HEK293 (cell line): Measurements from ENCODE around the gene PRAMEF27.
"Not testable (repeated sequence)": the region's sequence is repeated elsewhere in the genome, so short reads cannot be mapped to it uniquely, and the experiment has no call there.

Source experiments
- CTCF ChIP-seq: fragments of 450-650 bp; formaldehyde crosslinking; IDR thresholded peaks from 2 replicates; pipeline ENCODE4 v1.5.1; 2016; ENCODE audit warnings: missing biosample characterization, missing genetic modification characterization
- GLI2 ChIP-seq: fragments of 450-650 bp; formaldehyde crosslinking; IDR thresholded peaks from 2 replicates; pipeline ENCODE4; 2017; ENCODE audit warnings: missing biosample characterization, missing genetic modification characterization, low read depth, borderline replicate concordance
- MEIS1 ChIP-seq: sonication (generic); formaldehyde crosslinking; IDR thresholded peaks from 2 replicates; pipeline ENCODE4 v1.8.1; 2022; ENCODE audit warnings: missing genetic modification reagents, mild to moderate bottlenecking, borderline replicate concordance
- YY1 ChIP-seq: fragments of 450-650 bp; formaldehyde crosslinking; IDR thresholded peaks from 2 replicates; pipeline ENCODE4 v1.5.1; 2018; ENCODE audit warnings: missing biosample characterization, missing genetic modification characterization
- ZBTB21 ChIP-seq: fragments of 450-650 bp; formaldehyde crosslinking; IDR thresholded peaks from 2 replicates; pipeline ENCODE4 v1.5.1; 2017; ENCODE audit warnings: missing biosample characterization, missing genetic modification characterization
- ZBTB7A ChIP-seq: fragments of 450-650 bp; formaldehyde crosslinking; IDR thresholded peaks from 2 replicates; pipeline ENCODE4 v1.5.1; 2016; ENCODE audit warnings: low read depth, missing biosample characterization, missing genetic modification characterization
- ZBTB8A ChIP-seq: fragments of 450-650 bp; formaldehyde crosslinking; IDR thresholded peaks from 2 replicates; pipeline ENCODE4 v1.5.1; 2016; ENCODE audit warnings: missing biosample characterization, missing genetic modification characterization
- ZFP37 ChIP-seq: fragments of 450-650 bp; formaldehyde crosslinking; IDR thresholded peaks from 2 replicates; pipeline ENCODE4 v1.5.1; 2016; ENCODE audit warnings: missing biosample characterization, missing genetic modification characterization
- ZNF138 ChIP-seq: fragments of 450-650 bp; formaldehyde crosslinking; IDR thresholded peaks from 2 replicates; pipeline ENCODE4 v1.5.1; 2016; ENCODE audit warnings: missing biosample characterization, missing genetic modification characterization, borderline replicate concordance
- ZNF335 ChIP-seq: fragments of 450-650 bp; formaldehyde crosslinking; conservative IDR thresholded peaks from 2 replicates; pipeline ENCODE4 v1.5.1; 2016; ENCODE audit warnings: missing biosample characterization, missing genetic modification characterization
- ZNF561 ChIP-seq: fragments of 450-650 bp; IDR thresholded peaks from 2 replicates; pipeline ENCODE4 v1.5.1; 2018; ENCODE audit warnings: missing biosample characterization, missing genetic modification characterization, borderline replicate concordance
- ZNF639 ChIP-seq: fragments of 450-650 bp; formaldehyde crosslinking; IDR thresholded peaks from 2 replicates; pipeline ENCODE4 v1.5.1; 2016; ENCODE audit warnings: missing biosample characterization, missing genetic modification characterization
- ZNF692 ChIP-seq: fragments of 450-650 bp; formaldehyde crosslinking; IDR thresholded peaks from 2 replicates; pipeline ENCODE4 v1.5.1; 2016; ENCODE audit warnings: missing biosample characterization, missing genetic modification characterization
- ZNF768 ChIP-seq: fragments of 450-650 bp; formaldehyde crosslinking; IDR thresholded peaks from 2 replicates; pipeline ENCODE4 v1.5.1; 2018; ENCODE audit warnings: missing biosample characterization, mild to moderate bottlenecking, missing genetic modification characterization

- TF ChIP-seq MEIS1 (CRISPR knock-in tag); CTCF; ZBTB8A (tag by site-specific recombination); YY1; ZNF335 (tag by site-specific recombination); ZNF138 (tag by site-specific recombination); ZNF561 (tag by site-specific recombination); ZBTB7A (tag by site-specific recombination); GLI2; ZNF692 (tag by site-specific recombination); ZBTB21 (tag by site-specific recombination); ZFP37 (tag by site-specific recombination); ZNF639 (tag by site-specific recombination); ZNF768 (tag by site-specific recombination): not testable (repeated sequence)
Measured at GRCh38 chr1:13009348-13009747, 47.0 kb downstream of the PRAMEF27 start.
